HG03159 (cell line): Measurements from ENCODE around the gene IQSEC2.

Experiments used
- ATAC-seq: cut with Tn5 transposase; IDR thresholded peaks from one replicate; pipeline ENCODE4 v1.9.1; 2021; ENCODE audit warnings: mild to moderate bottlenecking, moderate library complexity; ENCODE audit not compliant: unreplicated experiment

Gene IQSEC2

DNA sequence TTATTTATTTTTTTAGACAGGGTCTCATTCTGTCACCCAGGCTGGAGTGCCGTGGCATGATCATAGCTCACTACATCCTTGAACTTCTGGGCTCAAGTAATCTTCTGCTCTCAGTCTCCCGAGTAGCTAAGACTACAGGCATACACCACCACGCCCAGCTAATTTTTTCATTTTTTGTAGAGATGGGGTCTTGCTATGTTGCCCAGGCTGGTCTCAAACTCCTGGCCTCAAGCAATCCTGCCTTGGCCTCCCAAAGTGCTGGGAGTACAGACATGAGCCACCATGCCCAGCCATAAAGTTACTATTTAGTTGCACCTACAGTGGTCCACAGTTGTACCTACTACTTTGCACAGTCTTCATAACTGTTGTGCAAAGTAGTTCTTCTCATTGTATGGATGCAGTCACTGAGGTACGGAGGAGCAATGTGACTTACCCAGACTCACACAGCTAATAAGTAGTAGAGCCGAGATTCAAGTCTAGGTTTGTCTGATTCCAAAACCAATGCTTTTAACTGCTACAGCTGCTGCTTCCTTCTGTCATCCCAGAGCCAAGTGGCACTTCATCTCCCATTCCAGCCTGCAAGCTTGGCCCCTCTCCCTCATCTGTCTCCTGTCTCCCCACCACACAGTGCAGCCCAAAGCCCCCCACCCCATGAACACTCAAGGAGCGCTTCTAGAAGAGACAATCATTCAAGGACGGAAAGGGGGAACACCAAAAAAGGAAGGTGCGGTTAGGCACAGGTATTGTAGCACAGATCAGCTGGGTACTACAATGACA lies 24.0 kb upstream of the IQSEC2 start:
- ATAC-seq: no peak

DNA sequence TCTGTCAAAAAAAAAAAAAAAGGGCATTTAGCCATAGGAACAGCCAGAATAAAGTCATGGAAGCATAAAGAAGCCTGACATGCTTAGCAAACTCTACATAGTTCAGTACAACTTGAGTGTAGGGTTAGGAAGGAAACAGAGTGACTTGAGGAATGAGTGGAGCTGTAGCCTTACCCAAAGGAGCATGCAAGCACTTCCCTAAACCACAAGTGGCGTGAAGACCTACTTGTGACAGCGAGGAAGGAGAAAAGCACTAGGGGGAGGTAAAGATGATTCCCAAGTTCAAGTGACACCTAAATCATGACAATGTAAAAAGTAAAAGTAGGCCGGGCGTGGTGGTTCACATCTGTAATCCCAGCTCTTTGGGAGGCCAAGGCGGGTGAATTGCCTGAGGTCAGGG lies 21.8 kb upstream of the IQSEC2 start:
- ATAC-seq: no peak

DNA sequence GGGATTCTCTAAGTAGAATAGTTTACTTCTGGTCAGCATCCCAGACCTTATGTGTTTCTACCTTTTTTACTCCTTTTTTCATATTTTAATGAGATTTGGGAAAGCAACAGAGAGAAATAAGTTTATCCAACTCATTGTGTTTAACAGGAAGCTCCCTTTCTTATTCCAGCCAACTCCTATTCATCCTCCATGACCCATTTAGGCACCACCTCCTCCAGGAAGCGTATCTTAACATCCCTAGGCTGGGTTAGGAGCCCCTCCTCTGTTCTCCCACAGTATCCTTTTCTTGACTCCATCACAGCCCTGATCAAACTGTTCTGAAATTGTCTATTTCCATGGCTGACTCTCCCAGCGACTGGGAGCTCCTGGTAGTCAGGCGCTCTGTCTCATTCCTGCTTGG lies 18.8 kb upstream of the IQSEC2 start:
- no peak for ATAC-seq

DNA sequence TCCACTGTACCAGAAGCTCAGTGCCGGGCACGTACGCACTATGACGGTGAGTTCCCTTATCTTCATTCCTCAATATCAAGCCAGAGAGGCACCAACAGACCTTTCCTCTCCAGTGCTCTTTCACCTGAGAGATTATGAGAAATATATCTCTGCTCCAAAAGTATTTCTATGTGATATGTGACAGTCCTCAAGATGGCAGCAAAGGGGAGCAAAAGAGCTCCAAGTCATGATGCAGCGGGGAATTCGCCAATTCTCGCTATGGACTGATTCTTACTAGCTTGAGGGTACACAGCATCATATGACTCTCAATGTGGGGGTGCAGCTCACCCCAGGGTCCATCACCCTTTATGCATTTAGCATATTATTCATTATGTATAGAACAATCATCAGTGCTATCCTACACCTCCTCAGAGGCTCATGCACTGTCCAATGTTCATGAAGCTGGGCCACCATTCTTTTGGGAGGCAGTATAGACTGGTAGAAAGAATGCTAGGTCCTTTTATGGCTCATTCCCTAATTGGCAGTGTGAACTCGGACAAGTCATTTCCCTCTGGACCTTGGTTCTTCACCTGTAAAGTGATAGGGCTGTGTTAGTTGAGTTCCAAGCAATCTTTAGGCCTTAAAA lies 12.8 kb upstream of the IQSEC2 start:
- no peak for ATAC-seq

DNA sequence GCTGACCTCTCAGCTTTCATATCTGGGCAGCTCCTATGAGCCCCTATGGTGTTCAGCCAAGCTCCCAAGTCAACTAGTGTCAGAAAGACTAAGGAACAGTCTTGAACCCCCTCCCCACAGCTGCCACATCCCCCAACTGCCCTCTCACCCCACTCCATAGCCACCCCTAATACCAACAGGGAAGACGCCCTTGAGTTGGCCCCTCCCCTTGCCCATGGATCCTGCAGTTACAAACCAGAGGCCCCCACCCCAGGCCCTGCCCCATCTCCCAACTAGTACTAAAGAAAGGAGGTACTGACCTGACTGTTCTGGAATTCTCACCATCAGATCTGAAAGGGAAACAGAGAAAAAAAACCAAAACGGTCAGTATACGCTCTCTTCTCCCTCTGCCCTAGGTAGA lies 10.2 kb upstream of the IQSEC2 start:
- no peak for ATAC-seq

DNA sequence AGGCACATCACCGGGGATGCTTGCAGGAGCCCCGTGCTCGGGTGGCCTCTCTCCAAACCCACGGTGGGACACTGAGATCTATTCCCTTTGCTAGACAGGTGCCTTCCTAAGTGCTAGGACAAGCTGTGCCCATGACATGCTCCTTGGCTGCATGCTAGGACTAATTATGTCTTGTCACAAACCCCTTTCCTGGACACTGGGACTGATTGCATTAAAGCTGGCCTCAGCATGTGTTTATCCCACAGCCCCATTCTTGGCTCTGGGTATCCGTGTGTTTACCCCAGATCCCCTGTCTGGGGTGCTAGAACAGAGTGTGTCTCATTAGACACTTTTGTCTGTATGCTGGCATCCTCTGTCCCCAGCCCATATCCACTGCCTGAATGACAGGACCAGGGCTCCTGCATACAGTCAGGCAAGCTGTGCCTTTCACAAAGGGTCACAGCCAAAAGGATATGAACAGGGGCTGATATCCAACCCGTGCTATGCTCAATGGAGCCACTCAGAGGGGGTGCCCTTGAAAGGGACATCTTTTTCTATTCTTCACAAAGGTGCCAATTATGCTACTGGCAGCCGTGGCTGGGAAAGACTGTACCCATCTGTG lies 9.2 kb upstream of the IQSEC2 start:
- no peak for ATAC-seq

DNA sequence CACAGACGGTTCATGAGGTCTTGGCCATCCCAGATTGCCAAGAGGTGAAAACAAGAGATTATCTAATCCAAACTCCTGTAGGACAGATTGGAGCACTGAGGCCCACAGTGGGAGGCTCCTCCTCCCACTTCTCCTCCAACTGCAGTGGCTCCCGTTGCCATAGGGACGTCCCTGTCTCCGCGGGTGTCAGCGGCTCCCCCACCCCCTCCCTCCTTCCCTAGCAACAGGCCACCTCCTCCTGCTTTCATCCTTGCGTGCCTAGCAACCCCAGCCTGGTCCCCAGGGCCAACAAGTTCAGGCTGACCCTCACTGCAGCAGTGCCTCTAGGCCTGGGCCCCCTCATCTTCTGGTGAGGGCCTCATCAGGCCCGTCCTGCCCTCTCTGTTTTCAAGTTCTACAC lies 6.8 kb upstream of the IQSEC2 start:
- no peak for ATAC-seq

DNA sequence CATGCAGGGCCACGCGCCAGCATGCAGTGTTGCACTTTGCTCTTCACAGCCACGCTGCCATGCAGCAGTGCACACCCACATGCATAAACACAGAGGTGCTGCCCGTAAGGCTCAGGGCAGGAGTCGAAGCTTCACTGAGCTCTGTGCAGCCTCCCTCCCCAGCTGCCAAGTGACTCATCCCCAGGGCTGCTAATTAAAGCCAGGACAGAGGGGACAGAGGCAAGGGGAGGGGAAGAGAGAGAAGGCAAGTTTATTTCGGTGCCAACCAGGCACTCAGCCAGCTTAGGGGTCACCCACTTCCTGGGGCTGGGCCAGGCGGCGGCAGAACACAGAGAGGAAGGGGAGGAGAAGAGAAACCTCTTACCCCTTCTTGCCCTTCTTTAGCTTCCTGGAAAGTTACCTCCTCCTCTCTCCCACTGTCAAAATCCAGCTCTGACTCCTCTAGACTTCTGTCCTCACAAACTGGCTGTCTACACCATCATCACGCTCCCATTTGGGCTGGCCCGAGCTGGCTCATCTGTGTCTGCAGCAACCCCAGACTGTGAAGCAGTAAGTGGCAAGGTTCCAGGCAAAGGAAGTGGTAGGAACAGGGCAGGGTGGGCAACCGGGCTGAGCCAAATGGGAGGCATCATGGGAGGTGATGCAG lies 6.2 kb upstream of the IQSEC2 start:
- ATAC-seq: no peak

DNA sequence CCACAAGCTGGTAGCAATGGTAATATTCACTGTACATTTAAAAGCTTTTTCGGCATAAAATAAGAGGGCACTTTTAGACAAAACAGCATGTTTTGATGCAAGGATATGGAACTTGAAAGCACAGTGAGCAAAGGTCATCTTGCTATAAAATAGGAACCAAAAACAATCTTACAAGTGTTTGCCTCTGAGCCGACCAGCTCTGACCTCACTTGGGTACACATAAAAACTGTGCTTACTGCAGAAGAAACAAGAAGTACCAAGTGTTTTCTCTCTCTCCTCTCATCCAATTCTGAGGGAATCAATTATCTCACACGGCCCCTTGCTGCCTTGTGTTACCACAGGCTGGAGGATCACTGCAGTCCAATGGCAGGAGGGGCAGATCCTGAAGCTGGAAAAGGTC lies 4.8 kb upstream of the IQSEC2 start:
- no peak for ATAC-seq

DNA sequence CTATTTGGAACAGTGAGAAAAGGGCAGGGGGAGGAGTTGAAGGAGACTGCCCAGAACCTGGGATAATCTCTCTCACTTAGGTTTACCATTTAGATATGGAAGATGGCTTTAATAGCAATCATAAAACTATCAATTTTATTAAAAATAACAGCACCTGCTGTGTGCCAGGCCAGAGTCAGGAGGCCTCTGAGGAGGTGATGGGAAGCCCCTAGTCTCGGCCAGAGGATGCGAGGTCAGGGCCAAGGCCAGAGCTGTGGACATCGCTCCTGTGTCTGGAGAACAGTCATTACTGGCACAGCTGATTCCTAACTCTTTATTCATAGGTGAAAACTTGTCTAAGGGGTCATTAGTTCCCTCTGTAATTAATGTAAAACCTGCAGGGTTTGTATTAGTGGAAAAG lies 4.2 kb upstream of the IQSEC2 start:
- no peak for ATAC-seq

DNA sequence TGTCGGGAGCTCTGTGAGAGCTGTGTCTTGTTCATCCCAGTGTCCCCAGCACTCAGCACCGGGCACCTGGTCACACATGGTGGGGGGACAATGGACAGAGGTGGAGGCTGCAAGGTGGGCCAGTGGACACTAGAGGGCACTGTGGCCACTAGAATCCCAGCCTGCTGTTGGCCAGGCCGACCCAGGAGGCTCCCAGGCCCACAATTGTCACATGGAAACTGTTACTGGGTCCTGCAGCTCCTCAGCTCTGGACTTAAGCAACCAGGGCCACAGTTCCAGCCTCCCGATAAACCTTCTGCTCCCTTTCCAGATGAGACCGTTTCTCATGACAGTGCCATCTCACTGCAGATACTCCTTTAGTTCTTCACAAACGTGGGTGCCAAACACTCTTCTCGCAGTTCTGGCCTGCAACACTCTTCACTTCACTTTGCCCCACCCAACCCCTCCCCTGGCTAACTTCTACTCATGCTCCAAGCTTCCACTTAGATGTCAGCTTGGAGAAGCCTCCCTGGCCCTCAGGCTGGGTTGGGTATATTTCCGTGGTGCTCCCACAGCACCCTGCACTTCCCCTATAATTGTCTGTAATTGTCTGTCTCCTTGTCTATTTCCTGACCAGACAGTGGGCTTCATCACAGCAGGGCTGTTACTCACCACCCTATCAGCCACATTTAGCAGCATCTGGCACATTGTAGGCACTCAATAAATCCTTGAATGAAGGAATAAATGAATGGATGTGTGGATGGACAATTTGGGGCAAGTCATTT lies 3.5 kb upstream of the IQSEC2 start:
- ATAC-seq: peak; percentile 56

DNA sequence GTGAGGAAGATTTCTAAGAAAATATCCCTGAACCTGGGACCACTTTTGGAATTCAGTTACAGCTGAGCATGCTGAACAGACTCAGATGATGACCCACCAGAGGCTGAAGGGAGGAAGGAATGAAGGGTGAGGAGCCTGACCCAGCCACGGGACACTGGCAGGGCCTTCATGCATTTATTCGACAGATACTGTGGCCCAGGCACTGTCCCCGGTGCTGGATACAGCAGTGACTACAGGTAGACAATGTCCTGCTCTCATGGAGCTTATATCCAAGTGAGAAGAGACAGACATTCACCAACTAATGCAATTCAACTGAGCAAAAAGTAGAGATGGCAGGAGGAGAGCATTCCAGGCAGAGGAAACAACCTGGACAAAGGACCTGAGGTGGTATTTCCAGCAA lies 2.2 kb upstream of the IQSEC2 start:
- ATAC-seq: no peak

DNA sequence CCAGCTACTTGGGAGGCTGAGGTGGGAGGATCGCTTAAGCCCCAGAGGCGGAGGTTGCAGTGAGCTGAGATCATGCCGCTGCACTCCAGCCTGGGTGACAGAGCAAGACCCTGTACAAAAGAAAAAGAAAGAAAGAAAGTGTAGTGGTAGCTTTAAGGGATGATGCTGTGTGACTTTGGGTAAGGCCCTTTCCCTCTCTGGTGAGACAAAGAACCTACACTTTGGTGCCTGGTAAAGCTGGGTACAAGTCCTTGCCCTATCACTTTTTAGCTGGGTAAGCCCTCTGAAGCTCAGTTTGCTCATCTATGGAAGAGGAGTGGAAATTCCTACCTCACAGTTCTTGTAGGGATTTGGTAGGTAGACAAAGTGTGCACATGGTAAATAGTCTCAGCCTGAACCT lies 1.7 kb upstream of the IQSEC2 start:
- no peak for ATAC-seq

DNA sequence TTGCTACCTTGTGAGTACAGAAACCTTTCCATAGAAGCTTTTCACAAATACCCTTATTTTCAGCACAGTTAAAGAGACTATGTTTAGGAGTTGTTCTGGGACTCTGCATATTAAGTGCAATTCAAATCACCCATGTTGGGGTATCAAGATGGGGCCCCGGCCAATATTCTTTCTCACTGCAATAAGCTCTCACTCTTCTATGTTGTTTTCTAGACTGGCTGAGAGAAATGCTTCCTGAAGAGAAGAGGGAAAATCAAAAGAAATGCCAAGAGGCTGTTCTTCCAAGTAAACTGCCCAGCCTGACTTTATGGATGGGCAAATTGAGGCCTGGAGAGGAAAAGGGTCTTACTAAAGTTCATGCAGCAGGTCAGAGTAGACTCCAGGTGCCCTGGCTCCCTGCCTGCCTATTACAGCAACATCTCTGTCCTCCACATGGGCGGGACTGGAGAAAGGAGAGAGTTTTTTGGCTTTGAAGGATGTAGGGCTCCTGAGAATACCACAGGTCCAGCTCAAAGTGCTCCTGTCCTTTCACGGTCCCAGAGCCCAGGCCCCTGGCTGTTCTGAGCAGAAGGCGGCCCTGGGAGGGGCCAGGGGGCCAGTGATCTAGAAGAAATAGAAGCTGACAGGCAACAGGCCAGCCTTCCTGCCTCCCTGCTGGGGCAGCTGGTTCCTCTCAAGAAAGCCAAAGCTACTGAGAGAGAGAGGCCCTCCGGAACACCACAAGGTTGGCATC lies 745 bp upstream of the IQSEC2 start:
- ATAC-seq: no peak

DNA sequence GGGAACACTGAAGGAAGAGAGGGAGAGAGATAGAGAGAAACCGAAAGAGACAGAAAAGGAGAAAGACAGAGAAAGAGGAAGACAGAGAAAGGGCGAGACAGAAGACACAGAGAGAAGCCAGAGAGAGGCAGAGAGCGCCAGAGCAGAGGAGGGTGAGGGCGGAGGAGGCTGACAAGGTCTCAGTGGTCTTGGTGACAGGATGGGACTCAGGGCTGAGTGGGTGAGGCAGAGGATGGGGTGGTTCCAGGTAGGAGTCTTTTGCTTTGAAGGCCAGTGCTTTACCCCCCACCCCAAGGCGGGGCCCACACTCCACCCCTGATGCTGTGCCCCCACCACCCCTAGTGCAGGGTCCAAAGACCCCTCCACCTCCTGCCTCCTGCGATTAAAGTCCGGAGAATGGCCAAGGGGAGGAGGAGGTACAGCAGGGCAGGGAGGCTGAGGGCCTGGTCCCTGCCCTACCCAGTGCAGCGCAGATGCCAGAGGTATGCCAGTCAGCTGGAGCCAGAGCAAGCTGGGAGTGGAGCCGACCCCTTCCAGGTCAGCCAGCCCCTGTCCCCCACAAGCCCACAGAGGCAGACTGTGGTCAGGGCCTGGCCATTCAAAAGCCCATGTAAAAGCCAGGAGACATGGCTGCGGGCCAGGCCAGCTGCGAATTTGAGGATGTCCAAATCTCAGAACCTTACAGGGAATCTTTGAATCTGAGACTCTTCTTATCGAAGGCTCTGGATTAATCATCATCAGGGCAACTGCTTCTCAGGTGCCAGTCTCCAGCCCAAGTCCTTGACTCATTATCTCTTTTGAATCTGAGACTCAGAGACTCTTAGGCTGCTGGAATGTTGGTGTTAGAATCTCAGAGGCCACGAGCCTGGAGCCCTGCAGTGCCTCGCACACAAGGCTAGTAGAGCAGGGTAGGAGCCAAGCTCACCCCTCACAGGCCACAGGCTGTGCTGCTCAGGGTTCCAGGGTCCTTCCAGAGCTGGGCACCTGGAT lies 758 bp downstream of the IQSEC2 start:
- no peak for ATAC-seq

DNA sequence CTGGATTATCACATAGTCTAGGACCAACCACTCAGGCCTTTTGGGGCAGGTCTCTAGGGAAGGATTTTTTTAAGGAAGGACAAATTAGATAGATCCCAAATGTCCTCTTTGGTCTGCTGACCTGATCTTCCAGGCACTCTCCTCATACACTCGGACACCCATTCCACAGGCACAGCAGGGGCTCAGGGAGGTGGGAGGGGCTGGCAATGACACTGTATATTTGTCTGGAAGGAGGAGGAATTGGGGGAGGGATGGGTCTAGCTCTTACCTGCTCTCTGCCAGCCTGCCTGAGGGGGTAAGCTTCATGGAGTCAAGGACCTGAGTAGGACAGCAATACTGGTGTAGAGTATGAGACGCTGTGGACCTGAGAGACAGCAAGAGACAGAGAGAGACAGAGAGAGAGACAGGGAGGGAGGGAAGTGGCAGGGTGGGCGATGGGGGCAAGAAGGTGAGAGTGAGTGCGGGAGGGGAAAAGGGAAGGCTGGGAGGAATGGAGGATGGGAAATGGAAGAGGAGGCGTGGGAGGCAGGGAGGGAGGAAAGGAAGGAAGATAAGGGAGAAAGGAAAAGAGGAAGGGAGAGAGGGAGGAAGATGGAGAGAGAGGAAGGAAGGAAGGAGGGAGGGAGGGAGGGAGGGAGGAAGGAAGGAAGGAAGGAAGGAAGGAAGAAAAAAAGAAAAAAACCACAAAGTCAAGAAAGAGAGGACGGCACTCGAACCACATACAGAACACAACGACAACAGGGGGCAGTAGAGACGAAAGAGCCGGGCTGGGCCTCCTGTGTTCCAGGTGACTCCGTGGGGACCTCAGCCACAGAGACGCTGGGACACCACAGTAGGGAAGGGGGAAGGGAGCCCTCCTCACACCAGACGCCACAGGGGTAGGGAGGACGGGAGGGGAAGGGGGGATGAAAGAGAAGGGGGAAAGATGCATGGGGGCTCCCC lies 1.8 kb downstream of the IQSEC2 start:
- no peak for ATAC-seq

DNA sequence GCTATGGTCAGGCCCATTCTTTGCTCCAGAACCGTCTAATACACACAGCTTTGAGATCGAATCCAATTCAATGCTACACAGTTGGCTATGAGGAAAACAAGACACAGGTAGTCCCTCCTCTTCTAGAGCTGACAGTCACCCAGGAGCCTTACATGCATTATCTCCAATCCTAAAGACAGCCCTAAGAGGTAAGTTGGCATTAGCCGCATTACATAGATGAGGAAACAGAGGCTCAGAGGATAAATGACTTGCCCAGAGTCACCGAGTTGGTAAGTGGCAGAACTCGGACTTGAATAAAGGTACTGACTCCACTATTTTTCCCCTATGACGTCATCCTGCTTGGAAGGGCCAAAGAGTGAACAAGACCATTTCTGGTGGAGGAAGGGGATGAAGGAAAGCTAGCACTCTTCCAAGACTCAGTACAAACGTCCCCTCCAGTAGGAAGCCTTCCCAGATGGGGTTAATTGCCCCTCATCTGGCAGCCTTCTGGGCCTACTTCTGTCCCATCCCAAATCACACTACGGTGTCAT lies 8.5 kb downstream of the IQSEC2 start:
- ATAC-seq: no peak

DNA sequence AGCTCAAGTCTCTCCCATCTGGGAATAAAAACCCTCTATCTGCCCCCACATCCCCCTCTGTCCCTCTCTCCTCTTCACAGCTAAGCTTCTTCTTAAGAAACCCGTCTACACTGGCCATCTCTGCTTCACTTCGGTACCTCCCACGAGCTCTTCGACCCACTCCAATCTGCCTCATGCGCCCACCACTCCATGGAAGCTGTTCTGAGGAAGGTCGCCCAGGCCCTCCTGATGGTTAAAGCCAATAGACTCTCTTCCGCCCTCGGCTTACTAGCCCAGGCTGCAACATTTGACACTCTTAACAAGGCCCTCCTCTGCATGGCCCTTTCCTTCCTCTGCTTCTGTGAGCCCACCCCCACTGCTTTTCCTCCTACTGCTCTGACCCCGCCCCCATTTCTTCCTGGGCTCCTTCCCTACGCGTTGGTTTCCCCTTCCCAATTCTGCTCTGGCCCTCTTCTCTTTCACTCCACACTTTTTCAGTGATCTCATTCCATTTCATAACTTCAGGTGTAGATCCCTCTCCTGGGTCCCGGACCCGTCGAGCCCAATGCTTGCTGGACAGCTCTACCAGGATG lies 11.8 kb downstream of the IQSEC2 start:
- no peak for ATAC-seq
